ENCODE results near the gene EXOC6B.

DNA sequence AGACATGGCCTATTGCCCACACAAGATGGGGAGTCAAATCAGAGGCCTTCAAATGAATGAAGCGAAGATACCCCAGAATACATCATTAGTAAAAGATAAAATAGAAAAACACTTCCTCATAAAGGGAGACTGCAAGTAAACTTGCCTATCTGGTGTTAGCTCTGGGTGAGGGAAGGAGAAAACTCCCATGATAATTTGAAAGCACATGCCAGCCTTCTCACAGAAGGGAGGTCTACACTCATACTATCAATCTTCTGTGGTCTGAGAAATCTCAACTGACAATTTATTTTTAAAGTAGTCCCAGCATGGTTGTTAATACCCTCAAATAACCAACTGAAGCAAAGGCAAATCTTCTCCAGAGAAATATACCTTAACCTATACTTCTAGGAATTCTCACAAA is 75.4 kb downstream of the EXOC6B start:
- no peak for TF ChIP-seq CTCF (IDR thresholded peaks at IDR 0.05; ENCODE audit: low read length)
- no peak for TF ChIP-seq EZH2 (optimal IDR thresholded peaks at IDR 0.05; ENCODE audit: low read depth, low read length)

Measured in MM.1S (cell line).